Activated CD8-positive, alpha-beta T cell treated with anti-CD3 and anti-CD28 coated beads, Interleukin-2, amount 10 ng/mL, durations not matched to agents 7 days and 5 days (primary cell): ENCODE results near the gene AURKA. TPM values are rescaled to one million over a fixed set of nuclear protein-coding genes. Genes with fewer than 3 reads are reported as not detected.
A peak's percentile ranks its signal among the peaks of the same experiment; 100 is the strongest.

ENCODE experiments used
- ATAC-seq: fragments of 150-1000 bp; cut with Tn5 transposase; one replicate; pipeline ENCODE4 v1.10.0; 2021; ENCODE audit warnings: moderate library complexity
- CTCF ChIA-PET: fragments of 350-600 bp; sonication (Branson Sonifier 250); formaldehyde crosslinking; loops from one replicate; lab custom pipeline; 2021; ENCODE audit warnings: antibody characterized with exemption; lab: Charles Lee
- POLR2A ChIA-PET: fragments of 350-600 bp; sonication (Branson Sonifier 250); formaldehyde crosslinking; loops from one replicate; lab custom pipeline; 2021; ENCODE audit warnings: antibody characterized with exemption; lab: Charles Lee
- DNase-seq: peaks from one replicate; pipeline ENCODE4 v3.0.0-alpha.2; 2020
- H3K27ac Mint-ChIP-seq: one replicate; pipeline ENCODE4 v1.8.0; 2021; ENCODE audit warnings: mild to moderate bottlenecking, mixed read lengths
- H3K27me3 Mint-ChIP-seq: one replicate; pipeline ENCODE4 v1.8.0; 2021; ENCODE audit warnings: low read depth, mixed read lengths
- H3K36me3 Mint-ChIP-seq: one replicate; pipeline ENCODE4 v1.8.0; 2021; ENCODE audit warnings: low read depth, mixed read lengths
- H3K4me1 Mint-ChIP-seq: one replicate; pipeline ENCODE4 v1.8.0; 2021; ENCODE audit warnings: low read depth, mixed read lengths
- H3K4me3 Mint-ChIP-seq: one replicate; pipeline ENCODE4 v1.8.0; 2021; ENCODE audit warnings: mild to moderate bottlenecking, mixed read lengths
- H3K9me3 Mint-ChIP-seq: one replicate; pipeline ENCODE4 v1.8.0; 2022; ENCODE audit warnings: mixed read lengths; ENCODE audit not compliant: insufficient read depth
- total RNA-seq, 2 experiments: library from RNA; stranded (reverse); gene quantifications; one replicate each; pipeline ENCODE4 v1.2.3, GENCODE V29; 2021

The AURKA gene
- total RNA-seq, 2 experiments from 2014 or later = 92.7 to 94.2 TPM

GRCh38 chr20:56429941-56430340, 37.9 kb upstream of the AURKA start:
- ATAC-seq (peak; percentile 19), DNase-seq (no peak)
- Mint-ChIP-seq H3K9me3 (no peaks in the 10 kb centered on the region), H3K27me3 (no peaks in the 10 kb centered on the region), H3K4me1 (peaks cover 59% of the 10 kb centered on the region), H3K27ac (peak overlapping the region; percentile 90), H3K36me3 (peaks cover 63% of the 10 kb centered on the region), H3K4me3 (peak overlapping the region; percentile 68)
- ChIA-PET CTCF (interaction anchor here (3.6 kb wide), 1 partner anchor 10 kb away, joined by 24 read pairs; no protein-coding TSS in a partner anchor), POLR2A (interaction anchor here (1.0 kb wide), 1 partner anchor 9 kb away, joined by 3 read pairs; no protein-coding TSS in a partner anchor)

GRCh38 chr20:56429502-56429901, 37.5 kb upstream of the AURKA start:
- no peaks in the 10 kb centered on the region for H3K9me3 Mint-ChIP-seq
- H3K27me3 Mint-ChIP-seq = no peaks in the 10 kb centered on the region
- no peak for DNase-seq
- H3K4me1 Mint-ChIP-seq = peaks cover 62% of the 10 kb centered on the region
- peak overlapping the region; percentile 68 for H3K4me3 Mint-ChIP-seq
- H3K27ac Mint-ChIP-seq = peak overlapping the region; percentile 90
- ATAC-seq = peak; percentile 40
- H3K36me3 Mint-ChIP-seq = peaks cover 64% of the 10 kb centered on the region
- ChIA-PET CTCF (interaction anchor here (3.6 kb wide), 1 partner anchor 10 kb away, joined by 24 read pairs; no protein-coding TSS in a partner anchor), POLR2A (no interaction called here)

- H3K9me3 Mint-ChIP-seq = no peaks in the 10 kb centered on the region
- peaks cover 64% of the 10 kb centered on the region for H3K36me3 Mint-ChIP-seq
- CTCF ChIA-PET = interaction anchor here (3.6 kb wide), 1 partner anchor 9 kb away, joined by 24 read pairs; no protein-coding TSS in a partner anchor
- H3K27me3 Mint-ChIP-seq = no peaks in the 10 kb centered on the region
- H3K4me1 Mint-ChIP-seq = peaks cover 61% of the 10 kb centered on the region
- POLR2A ChIA-PET = interaction anchor here (0.7 to 0.9 kb wide), 2 partner anchors 9 to 11 kb away, joined by 3 read pairs; no protein-coding TSS in a partner anchor
- no peak for ATAC-seq
- no peak overlapping the region for H3K4me3 Mint-ChIP-seq
- H3K27ac Mint-ChIP-seq = peak overlapping the region; percentile 90
- DNase-seq = no peak
These were observed 36.9 kb upstream of the AURKA start for GRCh38 chr20:56428881-56429280.

- peaks cover 57% of the 10 kb centered on the region for H3K4me1 Mint-ChIP-seq
- H3K4me3 Mint-ChIP-seq = no peak overlapping the region
- peaks cover 60% of the 10 kb centered on the region for H3K36me3 Mint-ChIP-seq
- ATAC-seq = no peak
- H3K27me3 Mint-ChIP-seq = no peaks in the 10 kb centered on the region
- POLR2A ChIA-PET = interaction anchor here (0.7 to 0.9 kb wide), 2 partner anchors 9 to 11 kb away, joined by 3 read pairs; no protein-coding TSS in a partner anchor
- DNase-seq = no peak
- H3K27ac Mint-ChIP-seq = peak overlapping the region; percentile 5
- no peaks in the 10 kb centered on the region for H3K9me3 Mint-ChIP-seq
- CTCF ChIA-PET = interaction anchor here (1.2 to 3.6 kb wide), 2 partner anchors 9 to 14 kb away, joined by 4 to 24 read pairs; no protein-coding TSS in a partner anchor
These were observed 36.4 kb upstream of the AURKA start for GRCh38 chr20:56428410-56428809.

- H3K27ac Mint-ChIP-seq = peak overlapping the region; percentile 5
- POLR2A ChIA-PET = interaction anchor here (0.9 kb wide), 1 partner anchor 8 kb away, joined by 3 read pairs; no protein-coding TSS in a partner anchor
- CTCF ChIA-PET = interaction anchor here (1.2 to 3.6 kb wide), 2 partner anchors 8 to 15 kb away, joined by 4 to 24 read pairs; no protein-coding TSS in a partner anchor
- DNase-seq (no peak), ATAC-seq (no peak)
- H3K27me3 Mint-ChIP-seq = no peaks in the 10 kb centered on the region
- peaks cover 57% of the 10 kb centered on the region for H3K4me1 Mint-ChIP-seq
- H3K9me3 Mint-ChIP-seq = no peaks in the 10 kb centered on the region
- H3K4me3 Mint-ChIP-seq = no peak overlapping the region
- H3K36me3 Mint-ChIP-seq = peaks cover 57% of the 10 kb centered on the region
These were observed 35.8 kb upstream of the AURKA start for GRCh38 chr20:56427797-56428196.

- Mint-ChIP-seq H3K9me3 (no peaks in the 10 kb centered on the region), H3K36me3 (peaks cover 61% of the 10 kb centered on the region), H3K4me1 (peaks cover 63% of the 10 kb centered on the region), H3K4me3 (no peak overlapping the region), H3K27me3 (no peaks in the 10 kb centered on the region), H3K27ac (no peak overlapping the region)
- ATAC-seq (no peak), DNase-seq (no peak)
- ChIA-PET POLR2A (no interaction called here), CTCF (interaction anchor here (1.3 kb wide), 1 partner anchor 15 kb away, joined by 4 read pairs; the partner anchor contains the start of gene CASS4)
These were observed 34.9 kb upstream of the AURKA start for GRCh38 chr20:56426926-56427325.

GRCh38 chr20:56426026-56426425, 34.0 kb upstream of the AURKA start:
- H3K9me3 Mint-ChIP-seq = no peaks in the 10 kb centered on the region
- no peak overlapping the region for H3K4me3 Mint-ChIP-seq
- H3K27me3 Mint-ChIP-seq = no peaks in the 10 kb centered on the region
- DNase-seq (no peak), ATAC-seq (no peak)
- H3K27ac Mint-ChIP-seq = no peak overlapping the region
- POLR2A ChIA-PET = interaction anchor here (0.7 to 1.6 kb wide), 2 partner anchors 10 to 14 kb away, joined by 4 read pairs; partner anchors contain the start of gene CASS4
- peaks cover 63% of the 10 kb centered on the region for H3K36me3 Mint-ChIP-seq
- H3K4me1 Mint-ChIP-seq = peaks cover 70% of the 10 kb centered on the region
- CTCF ChIA-PET = interaction anchor here (1.0 to 1.4 kb wide), 3 partner anchors 11 to 14 kb away, joined by 3 to 4 read pairs (median 4); partner anchors contain the start of gene CASS4

GRCh38 chr20:56424931-56425330, 32.9 kb upstream of the AURKA start:
- no peak for ATAC-seq
- DNase-seq = no peak
- POLR2A ChIA-PET = interaction anchor here (1.5 to 1.6 kb wide), 2 partner anchors 9 to 13 kb away, joined by 4 to 8 read pairs; partner anchors contain the start of gene CASS4
- peaks cover 62% of the 10 kb centered on the region for H3K36me3 Mint-ChIP-seq
- CTCF ChIA-PET = interaction anchor here (1.2 to 5.4 kb wide), 4 partner anchors 8 to 17 kb away, joined by 3 to 29 read pairs (median 5); partner anchors contain the start of gene CASS4
- H3K4me3 Mint-ChIP-seq = no peak overlapping the region
- H3K4me1 Mint-ChIP-seq = peaks cover 68% of the 10 kb centered on the region
- no peaks in the 10 kb centered on the region for H3K27me3 Mint-ChIP-seq
- H3K9me3 Mint-ChIP-seq = no peaks in the 10 kb centered on the region
- H3K27ac Mint-ChIP-seq = no peak overlapping the region

- Mint-ChIP-seq H3K27me3 (no peaks in the 10 kb centered on the region), H3K9me3 (no peaks in the 10 kb centered on the region), H3K4me3 (no peak overlapping the region), H3K36me3 (peaks cover 56% of the 10 kb centered on the region), H3K4me1 (peaks cover 67% of the 10 kb centered on the region), H3K27ac (no peak overlapping the region)
- ATAC-seq = no peak
- CTCF ChIA-PET = interaction anchor here (1.2 to 5.4 kb wide), 3 partner anchors 9 to 19 kb away, joined by 3 to 29 read pairs (median 6); partner anchors contain the start of gene CASS4
- POLR2A ChIA-PET = interaction anchor here (1.5 kb wide), 1 partner anchor 12 kb away, joined by 8 read pairs; the partner anchor contains the start of gene CASS4
- DNase-seq = no peak
These were observed 31.9 kb upstream of the AURKA start for GRCh38 chr20:56423886-56424285.

GRCh38 chr20:56423211-56423610, 31.2 kb upstream of the AURKA start:
- no peak for DNase-seq
- Mint-ChIP-seq H3K27ac (no peak overlapping the region), H3K4me1 (peaks cover 66% of the 10 kb centered on the region), H3K27me3 (no peaks in the 10 kb centered on the region), H3K36me3 (peaks cover 54% of the 10 kb centered on the region), H3K4me3 (no peak overlapping the region), H3K9me3 (no peaks in the 10 kb centered on the region)
- ChIA-PET POLR2A (interaction anchor here (1.5 to 2.6 kb wide), 2 partner anchors 10 to 11 kb away, joined by 8 to 11 read pairs; partner anchors contain the start of gene CASS4), CTCF (interaction anchor here (1.2 to 5.4 kb wide), 4 partner anchors 11 to 40 kb away, joined by 3 to 29 read pairs (median 5); partner anchors contain the start of gene CASS4)
- no peak for ATAC-seq

- CTCF ChIA-PET = interaction anchor here (1.1 to 5.4 kb wide), 4 partner anchors 10 to 40 kb away, joined by 3 to 29 read pairs (median 4); partner anchors contain the start of gene CASS4
- H3K9me3 Mint-ChIP-seq = no peaks in the 10 kb centered on the region
- H3K27ac Mint-ChIP-seq = peak overlapping the region; percentile 77
- H3K4me1 Mint-ChIP-seq = peaks cover 66% of the 10 kb centered on the region
- H3K36me3 Mint-ChIP-seq = peaks cover 54% of the 10 kb centered on the region
- no peaks in the 10 kb centered on the region for H3K27me3 Mint-ChIP-seq
- POLR2A ChIA-PET = interaction anchor here (0.9 to 2.6 kb wide), 2 partner anchors 10 to 31 kb away, joined by 4 to 11 read pairs; partner anchors contain the start of genes AURKA, CASS4 and CSTF1
- H3K4me3 Mint-ChIP-seq = no peak overlapping the region
- DNase-seq (peak; percentile 15), ATAC-seq (no peak)
These were observed 30.8 kb upstream of the AURKA start for GRCh38 chr20:56422824-56423189.
